ENCODE measurements around the gene MORN4. TPM values are rescaled to one million over a fixed set of nuclear protein-coding genes. Genes with fewer than 3 reads are reported as not detected.
A peak's percentile ranks its signal among the peaks of the same experiment; 100 is the strongest.

The MORN4 gene
- total and polyA plus RNA-seq, 2 of the 13 experiments (the other 11 are each of a cell fraction or from before 2014, with no cell fraction given): 3.4 to 9.1 TPM

GRCh38 chr10:97584060-97584797 is 49.1 kb downstream of the MORN4 start, which contains the start of gene HOGA1 (continued):
- TF ChIP-seq, protein P1, sequence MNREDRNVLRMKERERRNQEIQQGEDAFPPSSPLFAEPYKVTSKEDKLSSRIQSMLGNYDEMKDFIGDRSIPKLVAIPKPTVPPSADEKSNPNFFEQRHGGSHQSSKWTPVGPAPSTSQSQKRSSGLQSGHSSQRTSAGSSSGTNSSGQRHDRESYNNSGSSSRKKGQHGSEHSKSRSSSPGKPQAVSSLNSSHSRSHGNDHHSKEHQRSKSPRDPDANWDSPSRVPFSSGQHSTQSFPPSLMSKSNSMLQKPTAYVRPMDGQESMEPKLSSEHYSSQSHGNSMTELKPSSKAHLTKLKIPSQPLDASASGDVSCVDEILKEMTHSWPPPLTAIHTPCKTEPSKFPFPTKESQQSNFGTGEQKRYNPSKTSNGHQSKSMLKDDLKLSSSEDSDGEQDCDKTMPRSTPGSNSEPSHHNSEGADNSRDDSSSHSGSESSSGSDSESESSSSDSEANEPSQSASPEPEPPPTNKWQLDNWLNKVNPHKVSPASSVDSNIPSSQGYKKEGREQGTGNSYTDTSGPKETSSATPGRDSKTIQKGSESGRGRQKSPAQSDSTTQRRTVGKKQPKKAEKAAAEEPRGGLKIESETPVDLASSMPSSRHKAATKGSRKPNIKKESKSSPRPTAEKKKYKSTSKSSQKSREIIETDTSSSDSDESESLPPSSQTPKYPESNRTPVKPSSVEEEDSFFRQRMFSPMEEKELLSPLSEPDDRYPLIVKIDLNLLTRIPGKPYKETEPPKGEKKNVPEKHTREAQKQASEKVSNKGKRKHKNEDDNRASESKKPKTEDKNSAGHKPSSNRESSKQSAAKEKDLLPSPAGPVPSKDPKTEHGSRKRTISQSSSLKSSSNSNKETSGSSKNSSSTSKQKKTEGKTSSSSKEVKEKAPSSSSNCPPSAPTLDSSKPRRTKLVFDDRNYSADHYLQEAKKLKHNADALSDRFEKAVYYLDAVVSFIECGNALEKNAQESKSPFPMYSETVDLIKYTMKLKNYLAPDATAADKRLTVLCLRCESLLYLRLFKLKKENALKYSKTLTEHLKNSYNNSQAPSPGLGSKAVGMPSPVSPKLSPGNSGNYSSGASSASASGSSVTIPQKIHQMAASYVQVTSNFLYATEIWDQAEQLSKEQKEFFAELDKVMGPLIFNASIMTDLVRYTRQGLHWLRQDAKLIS (CRISPR knock-in tag; IDR thresholded peaks at IDR 0.05): no peak
- TF ChIP-seq DR1 (CRISPR knock-in tag; IDR thresholded peaks at IDR 0.05) (no peak), FOXK1 (CRISPR knock-in tag; IDR thresholded peaks at IDR 0.05; ENCODE audit: borderline replicate concordance, low read depth) (peak; percentile 43; the same call in 1 of the 2 replicates), PCBP2 (optimal IDR thresholded peaks at IDR 0.05; ENCODE audit: low read depth, low read length, poor library complexity, severe bottlenecking) (no peak), ZSCAN21 (CRISPR knock-in tag; IDR thresholded peaks at IDR 0.05; ENCODE audit: borderline replicate concordance) (no peak), ZNF225 (CRISPR knock-in tag; IDR thresholded peaks at IDR 0.05) (no peak), XRCC5 (optimal IDR thresholded peaks at IDR 0.05; ENCODE audit: low read length) (peak; percentile 62), NFRKB (IDR thresholded peaks at IDR 0.05) (no peak), ZNF3 (CRISPR knock-in tag; IDR thresholded peaks at IDR 0.05) (no peak), GPN1 (CRISPR knock-in tag; IDR thresholded peaks at IDR 0.05; ENCODE audit: borderline replicate concordance) (no peak), AKNA (CRISPR knock-in tag; IDR thresholded peaks at IDR 0.05; ENCODE audit: borderline replicate concordance) (no peak), NFIB (CRISPR knock-in tag; IDR thresholded peaks at IDR 0.05; ENCODE audit: borderline replicate concordance) (no peak), ZNF792 (CRISPR knock-in tag; IDR thresholded peaks at IDR 0.05) (no peak)
- TF ChIP-seq, protein P2, sequence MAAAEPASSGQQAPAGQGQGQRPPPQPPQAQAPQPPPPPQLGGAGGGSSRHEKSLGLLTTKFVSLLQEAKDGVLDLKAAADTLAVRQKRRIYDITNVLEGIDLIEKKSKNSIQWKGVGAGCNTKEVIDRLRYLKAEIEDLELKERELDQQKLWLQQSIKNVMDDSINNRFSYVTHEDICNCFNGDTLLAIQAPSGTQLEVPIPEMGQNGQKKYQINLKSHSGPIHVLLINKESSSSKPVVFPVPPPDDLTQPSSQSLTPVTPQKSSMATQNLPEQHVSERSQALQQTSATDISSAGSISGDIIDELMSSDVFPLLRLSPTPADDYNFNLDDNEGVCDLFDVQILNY (CRISPR knock-in tag; conservative IDR thresholded peaks at IDR 0.05): no peak
- TF ChIP-seq, protein P3, sequence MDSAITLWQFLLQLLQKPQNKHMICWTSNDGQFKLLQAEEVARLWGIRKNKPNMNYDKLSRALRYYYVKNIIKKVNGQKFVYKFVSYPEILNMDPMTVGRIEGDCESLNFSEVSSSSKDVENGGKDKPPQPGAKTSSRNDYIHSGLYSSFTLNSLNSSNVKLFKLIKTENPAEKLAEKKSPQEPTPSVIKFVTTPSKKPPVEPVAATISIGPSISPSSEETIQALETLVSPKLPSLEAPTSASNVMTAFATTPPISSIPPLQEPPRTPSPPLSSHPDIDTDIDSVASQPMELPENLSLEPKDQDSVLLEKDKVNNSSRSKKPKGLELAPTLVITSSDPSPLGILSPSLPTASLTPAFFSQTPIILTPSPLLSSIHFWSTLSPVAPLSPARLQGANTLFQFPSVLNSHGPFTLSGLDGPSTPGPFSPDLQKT (CRISPR knock-in tag; IDR thresholded peaks at IDR 0.05; ENCODE audit: borderline replicate concordance): no peak
- TF ChIP-seq, protein P4, sequence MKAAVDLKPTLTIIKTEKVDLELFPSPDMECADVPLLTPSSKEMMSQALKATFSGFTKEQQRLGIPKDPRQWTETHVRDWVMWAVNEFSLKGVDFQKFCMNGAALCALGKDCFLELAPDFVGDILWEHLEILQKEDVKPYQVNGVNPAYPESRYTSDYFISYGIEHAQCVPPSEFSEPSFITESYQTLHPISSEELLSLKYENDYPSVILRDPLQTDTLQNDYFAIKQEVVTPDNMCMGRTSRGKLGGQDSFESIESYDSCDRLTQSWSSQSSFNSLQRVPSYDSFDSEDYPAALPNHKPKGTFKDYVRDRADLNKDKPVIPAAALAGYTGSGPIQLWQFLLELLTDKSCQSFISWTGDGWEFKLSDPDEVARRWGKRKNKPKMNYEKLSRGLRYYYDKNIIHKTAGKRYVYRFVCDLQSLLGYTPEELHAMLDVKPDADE (CRISPR knock-in tag; IDR thresholded peaks at IDR 0.05): no peak

All from HepG2 (cell line).